ENCODE data around the gene INSYN2B. TPM values are rescaled to one million over a fixed set of nuclear protein-coding genes. Genes with fewer than 3 reads are reported as not detected.

The INSYN2B gene
- total RNA-seq = not detected

DNA sequence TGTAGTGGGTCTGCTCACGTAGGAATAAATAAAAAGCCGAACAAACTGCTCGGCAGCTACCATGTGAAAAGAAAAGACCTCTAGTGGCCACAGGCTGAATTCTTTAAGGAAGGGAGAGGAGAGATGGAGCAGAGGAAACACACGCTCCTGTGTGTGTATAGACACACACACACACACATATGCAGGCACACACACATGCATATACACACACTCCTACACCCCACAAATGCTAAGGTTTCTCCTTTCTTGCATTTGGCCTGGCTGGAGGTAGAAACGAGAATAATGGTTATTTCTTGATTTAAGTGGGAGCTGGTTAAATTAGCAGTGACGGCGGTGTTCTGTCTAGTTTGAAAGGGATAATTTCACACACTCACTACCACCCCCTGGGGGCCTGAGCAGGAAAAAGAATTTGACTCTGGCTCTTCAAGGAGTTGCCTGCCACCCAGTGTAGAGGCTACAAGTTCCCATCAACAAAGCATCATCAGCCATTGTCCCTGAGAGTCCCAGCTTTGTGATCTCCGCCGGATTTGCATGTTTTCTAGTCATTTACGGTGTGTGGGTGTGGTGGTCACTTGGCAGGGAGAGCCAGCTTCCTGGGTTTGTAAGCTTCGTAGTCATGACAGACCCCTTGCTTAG, at the start of gene INSYN2B:
Gene INSYN2B, minus strand, starts transcription at position 78 of the 636 bp plus-strand sequence. CDS start 96,597 bp downstream, outside the sequence.
- POLR2A ChIA-PET = no interaction called here
- CTCF ChIA-PET = interaction anchor here (0.6 to 1.1 kb wide), 2 partner anchors 27 to 163 kb away, joined by 3 read pairs; no protein-coding TSS in a partner anchor

- ChIA-PET CTCF (no interaction called here), POLR2A (no interaction called here)
These were observed 47.8 kb upstream of the INSYN2B start for GRCh38 chr5:170028124-170028523.

GRCh38 chr5:170025853-170026252, 45.6 kb upstream of the INSYN2B start:
- CTCF ChIA-PET = no interaction called here
- POLR2A ChIA-PET = no interaction called here

- ChIA-PET CTCF (no interaction called here), POLR2A (no interaction called here)
These were observed 41.2 kb upstream of the INSYN2B start for GRCh38 chr5:170021506-170021905.

- ChIA-PET POLR2A (no interaction called here), CTCF (no interaction called here)
These were observed 40.1 kb upstream of the INSYN2B start for GRCh38 chr5:170020423-170020822.

GRCh38 chr5:170012622-170013021, 32.3 kb upstream of the INSYN2B start:
- ChIA-PET CTCF (no interaction called here), POLR2A (no interaction called here)

GRCh38 chr5:170011751-170012150, 31.5 kb upstream of the INSYN2B start:
- ChIA-PET POLR2A (no interaction called here), CTCF (no interaction called here)

DNA sequence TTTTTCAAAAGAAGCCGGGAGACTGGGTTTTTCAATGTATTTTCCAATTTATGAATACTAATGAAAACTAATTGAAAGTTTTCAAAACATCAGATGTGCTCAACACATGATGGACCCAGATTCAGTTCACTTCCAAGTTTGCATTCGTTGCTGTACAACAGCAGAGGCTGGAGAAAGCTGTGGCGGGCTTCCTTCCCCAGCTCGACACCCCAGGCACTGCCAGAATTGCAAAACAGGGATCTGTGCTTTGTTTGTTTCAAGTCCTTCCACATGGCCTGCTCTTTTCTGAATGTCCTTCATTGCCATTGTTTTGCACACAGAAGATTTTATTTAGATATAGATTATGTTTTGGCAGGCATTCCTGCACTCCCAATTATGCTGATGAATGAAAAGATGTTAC, 30.3 kb upstream of the INSYN2B start:
- ChIA-PET POLR2A (no interaction called here), CTCF (no interaction called here)

- ChIA-PET CTCF (no interaction called here), POLR2A (no interaction called here)
These were observed 28.1 kb upstream of the INSYN2B start for GRCh38 chr5:170008376-170008775.

DNA sequence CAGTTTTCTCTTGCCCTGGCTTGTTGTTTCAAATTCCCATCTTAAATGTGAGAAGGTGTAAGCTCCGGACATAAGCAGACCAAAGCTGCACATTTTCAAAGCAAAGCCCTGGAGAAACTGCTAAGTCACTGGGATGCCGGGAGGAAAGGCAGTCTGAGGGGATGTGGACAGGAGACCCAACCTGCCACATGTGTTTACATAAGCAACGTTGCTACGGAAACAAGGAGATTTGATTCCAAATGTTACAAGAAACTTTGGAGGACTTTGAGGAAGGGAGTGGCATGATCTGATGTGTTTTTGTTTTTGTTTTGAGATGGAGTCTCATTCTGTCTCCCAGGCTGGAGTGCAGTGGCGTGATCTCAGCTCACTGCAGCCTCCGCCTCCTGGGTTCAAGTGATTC, 25.7 kb upstream of the INSYN2B start:
- ChIA-PET POLR2A (no interaction called here), CTCF (no interaction called here)

DNA sequence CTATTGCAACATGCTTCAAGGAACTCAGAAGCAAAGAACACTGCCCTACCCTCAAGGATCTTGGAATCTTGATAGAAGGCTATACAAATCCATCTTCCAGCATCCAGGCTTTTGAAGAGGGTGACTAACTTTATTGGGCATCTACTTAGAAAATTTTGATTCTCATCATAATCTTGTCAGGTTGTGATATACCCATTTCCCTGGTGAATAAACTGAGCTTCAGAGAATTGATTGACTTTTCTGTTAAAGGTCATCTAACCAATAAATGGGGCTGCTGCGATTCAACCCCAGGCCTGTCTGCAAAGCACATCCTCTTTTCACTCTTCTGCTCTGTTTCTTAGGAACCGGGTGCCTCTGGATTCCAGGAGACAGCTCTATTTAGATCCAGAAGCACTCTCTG, 19.9 kb upstream of the INSYN2B start:
- ChIA-PET CTCF (no interaction called here), POLR2A (no interaction called here)

- POLR2A ChIA-PET = no interaction called here
- CTCF ChIA-PET = no interaction called here
These were observed 19.3 kb upstream of the INSYN2B start for GRCh38 chr5:169999621-170000020.

- POLR2A ChIA-PET = no interaction called here
- CTCF ChIA-PET = no interaction called here
These were observed 17.5 kb upstream of the INSYN2B start for GRCh38 chr5:169997798-169998197.

GRCh38 chr5:169993485-169993790, 13.1 kb upstream of the INSYN2B start:
- ChIA-PET POLR2A (no interaction called here), CTCF (no interaction called here)

- ChIA-PET POLR2A (no interaction called here), CTCF (no interaction called here)
These were observed 12.6 kb upstream of the INSYN2B start for GRCh38 chr5:169992789-169993484.

DNA sequence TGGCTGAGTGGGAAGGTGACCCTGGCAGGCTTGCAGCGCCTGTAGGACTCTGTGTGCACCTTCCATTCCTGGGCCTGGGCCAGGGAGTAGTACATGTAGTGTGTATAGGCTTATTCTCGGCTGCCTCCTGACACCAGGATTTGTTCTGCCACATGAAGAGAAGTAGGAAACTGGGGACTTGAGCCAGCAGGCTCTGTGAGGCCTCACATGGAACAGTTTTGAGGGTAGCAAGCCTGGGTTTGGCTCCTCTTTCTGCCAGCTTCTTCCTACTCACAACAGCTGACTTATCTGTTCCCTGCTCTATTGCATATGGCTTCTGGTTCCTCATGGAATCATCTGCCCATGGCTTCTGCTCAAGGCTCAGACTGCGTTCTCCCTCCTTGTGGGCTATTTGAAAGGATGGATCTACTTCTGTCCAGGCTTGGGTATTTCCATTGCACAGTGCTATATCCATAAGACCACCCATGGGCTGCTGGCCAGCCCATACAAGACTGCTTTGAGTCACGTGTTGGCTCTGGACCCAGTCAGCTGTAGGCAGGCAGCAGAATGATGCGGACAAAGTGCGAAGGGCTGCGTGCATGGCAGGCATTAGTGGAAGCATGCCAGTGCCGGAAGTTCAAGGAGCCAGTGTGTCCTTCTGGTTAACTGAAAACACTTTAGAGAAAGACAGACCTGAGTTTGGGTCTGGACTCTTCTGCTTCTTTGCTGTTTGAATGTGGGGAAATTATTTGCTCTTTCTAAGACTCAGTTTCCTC, 11.0 kb upstream of the INSYN2B start:
- POLR2A ChIA-PET = no interaction called here
- CTCF ChIA-PET = no interaction called here

- ChIA-PET POLR2A (no interaction called here), CTCF (no interaction called here)
These were observed 9.1 kb upstream of the INSYN2B start for GRCh38 chr5:169989365-169989764.

DNA sequence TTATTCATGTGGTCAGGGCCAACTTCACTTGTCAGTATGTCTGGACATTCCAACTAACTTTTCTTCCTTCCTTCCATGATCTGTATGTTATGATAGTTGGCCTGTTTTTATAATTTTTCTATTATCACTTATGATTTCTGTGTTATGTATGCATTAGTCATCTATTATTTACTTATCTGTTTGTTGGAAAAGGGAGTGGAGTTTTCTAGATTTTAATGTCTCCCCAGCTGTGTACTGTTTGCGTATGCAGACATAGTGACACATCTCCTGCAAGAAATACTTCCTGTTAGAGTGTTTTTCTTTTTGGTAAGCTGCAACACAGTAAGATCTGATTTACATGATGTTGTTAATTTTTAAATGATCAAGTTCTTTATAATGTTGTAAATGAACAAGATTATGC, 8.7 kb upstream of the INSYN2B start:
- CTCF ChIA-PET = no interaction called here
- POLR2A ChIA-PET = no interaction called here

GRCh38 chr5:169988206-169988605, 7.9 kb upstream of the INSYN2B start:
- CTCF ChIA-PET = no interaction called here
- POLR2A ChIA-PET = no interaction called here

DNA sequence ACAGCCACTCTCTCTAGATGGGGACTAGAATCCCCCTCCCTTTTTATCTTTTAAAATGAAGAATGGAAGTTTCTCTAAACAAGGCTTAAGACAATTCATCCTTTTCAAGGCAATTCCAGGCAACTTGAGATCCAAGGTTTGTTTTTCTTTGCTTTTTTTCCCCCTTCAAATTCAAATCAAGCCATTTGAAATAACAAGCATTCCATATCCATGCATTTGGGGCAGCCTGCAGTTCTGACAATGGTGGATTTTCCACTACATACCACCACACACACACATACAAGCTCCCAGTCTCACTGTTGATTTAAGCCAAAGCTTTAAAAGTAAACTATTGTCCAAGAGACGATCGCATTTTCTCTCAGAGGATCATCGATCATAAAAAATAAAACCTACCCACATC, 424 bp downstream of the INSYN2B start:
- CTCF ChIA-PET = interaction anchor here (0.6 to 1.1 kb wide), 2 partner anchors 28 to 162 kb away, joined by 3 read pairs; no protein-coding TSS in a partner anchor
- POLR2A ChIA-PET = no interaction called here

DNA sequence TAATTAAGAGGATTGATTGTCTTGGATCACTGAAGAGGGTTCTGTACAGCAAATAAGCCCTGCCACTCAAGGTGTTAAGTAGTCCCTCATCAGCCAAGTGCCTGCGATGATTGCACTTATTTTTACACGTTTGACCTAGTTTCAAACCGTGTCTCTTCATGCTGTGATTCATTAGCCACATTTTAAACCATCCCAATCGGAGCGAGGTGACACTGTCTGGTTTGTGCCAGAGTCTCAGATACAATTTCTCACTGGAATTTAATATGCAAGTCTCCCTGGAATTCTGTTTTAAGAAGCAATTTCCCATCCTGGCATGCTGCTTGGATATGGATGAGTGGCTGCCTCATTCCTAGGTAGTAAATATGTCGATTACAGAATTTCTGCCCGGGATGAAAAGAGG, 1.6 kb downstream of the INSYN2B start:
- ChIA-PET CTCF (interaction anchor here (0.7 kb wide), 1 partner anchor 108 kb away, joined by 3 read pairs; no protein-coding TSS in a partner anchor), POLR2A (no interaction called here)

All from activated CD8-positive, alpha-beta memory T cell treated with anti-CD3 and anti-CD28 coated beads for 36 hours (primary cell).